NCI-H2196 (cell line): ENCODE results near the gene RBM19.
"Not testable (repeated sequence)": the region's sequence is repeated elsewhere in the genome, so short reads cannot be mapped to it uniquely, and the experiment has no call there.

ENCODE experiments used
- DNase-seq: peaks from one replicate; lab custom pipeline; 2025; ENCODE audit not compliant: unreplicated experiment; lab: John Stamatoyannopoulos, UW

The RBM19 gene, protein sequence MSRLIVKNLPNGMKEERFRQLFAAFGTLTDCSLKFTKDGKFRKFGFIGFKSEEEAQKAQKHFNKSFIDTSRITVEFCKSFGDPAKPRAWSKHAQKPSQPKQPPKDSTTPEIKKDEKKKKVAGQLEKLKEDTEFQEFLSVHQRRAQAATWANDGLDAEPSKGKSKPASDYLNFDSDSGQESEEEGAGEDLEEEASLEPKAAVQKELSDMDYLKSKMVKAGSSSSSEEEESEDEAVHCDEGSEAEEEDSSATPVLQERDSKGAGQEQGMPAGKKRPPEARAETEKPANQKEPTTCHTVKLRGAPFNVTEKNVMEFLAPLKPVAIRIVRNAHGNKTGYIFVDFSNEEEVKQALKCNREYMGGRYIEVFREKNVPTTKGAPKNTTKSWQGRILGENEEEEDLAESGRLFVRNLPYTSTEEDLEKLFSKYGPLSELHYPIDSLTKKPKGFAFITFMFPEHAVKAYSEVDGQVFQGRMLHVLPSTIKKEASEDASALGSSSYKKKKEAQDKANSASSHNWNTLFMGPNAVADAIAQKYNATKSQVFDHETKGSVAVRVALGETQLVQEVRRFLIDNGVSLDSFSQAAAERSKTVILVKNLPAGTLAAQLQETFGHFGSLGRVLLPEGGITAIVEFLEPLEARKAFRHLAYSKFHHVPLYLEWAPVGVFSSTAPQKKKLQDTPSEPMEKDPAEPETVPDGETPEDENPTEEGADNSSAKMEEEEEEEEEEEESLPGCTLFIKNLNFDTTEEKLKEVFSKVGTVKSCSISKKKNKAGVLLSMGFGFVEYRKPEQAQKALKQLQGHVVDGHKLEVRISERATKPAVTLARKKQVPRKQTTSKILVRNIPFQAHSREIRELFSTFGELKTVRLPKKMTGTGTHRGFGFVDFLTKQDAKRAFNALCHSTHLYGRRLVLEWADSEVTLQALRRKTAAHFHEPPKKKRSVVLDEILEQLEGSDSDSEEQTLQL

DNA sequence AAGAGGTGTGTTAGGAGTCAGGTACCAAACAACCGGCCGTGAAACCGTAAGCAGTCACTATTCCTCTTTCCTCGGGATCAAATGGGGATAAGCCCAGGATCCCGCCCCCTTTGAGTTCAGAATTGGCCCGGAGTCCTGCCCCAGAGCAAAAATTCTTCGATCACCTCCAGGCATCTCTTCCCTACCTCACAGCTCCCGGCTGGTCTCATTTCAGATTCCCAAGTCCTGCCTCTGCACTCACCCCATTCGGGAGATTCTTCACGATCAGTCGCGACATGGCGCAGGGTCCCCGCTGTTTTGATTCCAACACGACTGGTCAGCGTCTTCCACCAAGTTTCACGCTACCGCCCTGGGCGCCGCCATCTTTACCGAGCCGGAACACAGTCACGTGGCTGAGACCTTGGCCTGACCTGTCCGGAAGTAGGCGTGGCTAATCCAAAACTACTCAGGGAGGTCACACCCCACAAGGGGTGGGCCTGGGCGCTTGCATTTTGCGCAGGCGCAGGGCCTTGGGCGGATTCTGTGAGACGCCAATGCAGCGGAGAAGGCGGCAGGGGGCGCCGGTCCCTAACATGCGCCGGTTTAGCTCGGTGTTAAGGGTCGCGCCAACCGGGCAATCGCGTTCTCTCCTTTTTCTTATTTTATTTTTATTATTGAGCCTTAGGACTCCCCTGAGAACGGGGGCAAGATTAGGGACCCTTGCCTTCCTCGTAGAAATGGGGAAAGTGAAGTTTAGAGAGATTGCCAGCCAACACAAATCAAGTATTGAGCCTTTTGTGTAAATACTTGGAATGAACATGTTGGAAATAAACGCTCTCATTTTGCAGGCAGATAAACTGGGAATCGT lies at the start of gene RBM19:
Gene RBM19 (minus strand): TSS at position 375 of the 847 bp plus-strand sequence. CDS start 98 bp downstream, at position 277.
- peak; percentile 99 for DNase-seq

DNA sequence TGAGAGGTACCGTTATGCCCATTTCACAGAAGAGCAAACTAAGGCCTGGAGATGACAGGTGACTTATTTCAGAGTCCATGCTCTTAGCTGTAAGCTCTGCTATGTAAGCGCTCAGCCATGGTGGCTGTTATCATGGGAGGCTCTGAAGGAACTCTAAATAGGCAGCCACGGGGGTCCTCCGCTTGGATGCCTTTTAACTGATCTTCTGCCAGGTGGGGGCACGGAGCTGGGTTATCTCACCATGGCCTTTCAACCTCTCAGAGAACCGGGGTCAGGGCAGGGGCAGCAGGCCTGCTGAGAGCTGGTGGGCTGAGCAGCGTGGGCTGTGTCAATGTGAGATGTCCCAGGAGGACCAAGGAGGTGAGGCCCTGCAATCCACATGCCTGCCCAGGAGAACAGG lies 49.7 kb upstream of the RBM19 start:
- no peak for DNase-seq

DNA sequence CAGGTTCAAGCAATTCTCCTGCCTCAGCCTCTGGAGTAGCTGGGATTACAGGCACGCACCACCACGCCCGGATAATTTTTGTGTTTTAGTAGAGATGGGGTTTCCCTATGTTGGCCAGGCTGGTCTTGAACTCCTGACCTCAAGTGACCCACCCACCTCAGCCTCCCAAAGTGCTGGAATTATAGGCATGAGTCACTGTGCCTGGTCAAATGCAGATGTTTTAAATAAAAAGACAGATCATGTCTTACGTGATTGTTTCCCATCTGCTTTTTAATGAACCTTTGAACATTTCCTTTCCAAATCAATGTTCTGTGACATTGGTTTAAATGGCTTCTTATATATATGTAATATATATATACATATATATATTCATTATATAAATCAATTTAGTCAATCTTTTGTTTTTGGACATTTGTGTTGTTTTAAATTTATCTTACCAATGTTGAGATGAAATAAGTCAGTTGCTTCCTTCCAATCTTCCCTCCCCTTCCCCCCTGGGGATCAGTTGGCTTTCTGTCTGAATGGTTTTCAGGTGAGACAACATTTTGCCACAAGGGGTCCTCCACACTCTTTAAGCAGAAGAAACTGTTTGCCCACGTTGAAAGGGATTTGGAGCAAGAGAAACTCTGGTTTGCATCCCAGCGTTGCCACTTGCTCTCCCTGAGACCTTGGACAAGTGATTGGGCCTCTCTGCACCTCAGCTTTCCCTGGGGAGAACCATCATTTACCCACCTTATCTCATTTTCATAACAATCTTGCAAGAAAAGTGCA lies 47.6 kb upstream of the RBM19 start:
- no peak for DNase-seq

GRCh38 chr12:114012744-114013431 lies 46.8 kb upstream of the RBM19 start:
- no peak for DNase-seq

- DNase-seq, result no peak
Measured at GRCh38 chr12:114011711-114012110, 45.6 kb upstream of the RBM19 start.

- peak; percentile 57 for DNase-seq
Measured at GRCh38 chr12:114006482-114007425, 40.6 kb upstream of the RBM19 start.

DNA sequence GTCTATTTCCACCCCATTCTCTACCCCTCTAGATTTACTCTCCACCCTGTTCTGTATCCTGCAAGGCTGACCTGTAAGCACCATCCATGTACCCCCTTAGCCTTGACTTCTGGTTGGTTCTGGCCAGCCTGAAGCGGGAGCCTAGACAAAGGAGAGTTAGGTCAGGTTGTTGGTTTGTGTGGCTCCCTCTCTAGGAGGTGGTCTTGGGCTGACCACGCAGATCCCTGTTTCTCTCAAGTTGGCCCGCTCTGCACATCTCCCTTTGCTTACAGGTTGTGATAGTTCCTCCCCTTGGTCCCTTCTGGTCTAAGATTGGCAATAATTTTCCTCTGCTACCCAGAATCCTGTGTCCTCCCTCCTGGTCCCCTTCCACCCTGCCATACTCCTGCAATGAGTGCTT lies 38.3 kb upstream of the RBM19 start:
- no peak for DNase-seq

GRCh38 chr12:114003286-114003685 lies 37.2 kb upstream of the RBM19 start:
- no peak for DNase-seq

DNA sequence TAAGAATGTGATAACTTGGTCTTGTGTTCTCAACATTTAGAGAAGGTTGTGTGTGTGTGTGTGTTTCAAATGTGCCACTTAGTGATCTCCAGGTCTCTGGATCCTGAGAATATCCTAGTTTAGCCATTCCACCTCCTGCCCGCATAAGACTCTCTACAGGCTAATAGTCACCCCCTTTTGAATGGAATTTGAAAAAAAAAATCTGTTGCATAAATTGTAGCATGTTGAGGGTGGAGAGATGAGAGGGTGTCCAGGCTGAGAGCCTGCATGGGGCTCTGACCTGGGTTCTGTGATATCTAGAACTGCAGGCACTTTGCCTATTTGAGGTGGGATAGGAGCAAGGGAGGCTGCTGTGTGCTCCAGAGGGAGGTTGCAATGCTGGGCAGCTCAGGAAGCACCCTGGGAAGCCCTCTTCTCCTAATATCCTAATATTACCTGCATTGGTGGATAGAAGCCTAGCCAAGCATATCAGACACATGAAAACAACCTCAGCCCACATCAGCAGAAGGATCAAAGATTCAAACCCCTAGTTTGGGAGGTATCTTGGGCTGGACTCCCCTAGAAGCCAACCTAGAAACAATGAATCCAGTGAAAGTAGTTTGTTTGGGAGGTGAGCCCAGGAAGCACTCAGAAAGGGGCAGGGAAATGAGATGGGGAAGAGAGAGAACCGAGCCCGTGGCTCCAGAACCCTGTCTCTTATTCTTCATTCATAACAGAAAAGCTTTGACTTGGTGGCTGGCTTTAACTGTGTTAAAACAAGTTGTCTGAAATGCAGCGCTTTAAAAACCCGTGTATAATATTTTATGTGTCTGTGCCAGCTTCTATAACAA lies 35.6 kb upstream of the RBM19 start:
- DNase-seq, result no peak

DNA sequence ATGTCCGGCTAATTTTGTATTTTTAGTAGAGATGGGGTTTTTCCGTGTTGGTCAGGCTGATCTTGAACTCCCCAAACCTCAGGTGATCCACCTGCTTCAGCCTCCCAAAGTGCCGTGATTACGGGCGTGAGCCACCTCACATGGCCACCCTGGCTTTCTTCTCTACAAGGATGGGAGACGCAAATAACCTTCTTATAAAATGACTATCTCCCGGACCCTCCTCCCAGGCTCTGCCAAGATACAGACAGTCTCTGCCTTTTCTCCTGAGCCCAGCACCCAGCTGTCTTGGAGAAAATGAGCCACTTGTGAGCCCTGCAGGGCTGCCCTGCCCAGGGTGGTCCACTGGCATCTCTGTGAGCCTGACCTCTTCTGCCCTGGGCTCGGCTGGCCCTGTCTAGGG lies 34.7 kb upstream of the RBM19 start:
- DNase-seq, result no peak

DNA sequence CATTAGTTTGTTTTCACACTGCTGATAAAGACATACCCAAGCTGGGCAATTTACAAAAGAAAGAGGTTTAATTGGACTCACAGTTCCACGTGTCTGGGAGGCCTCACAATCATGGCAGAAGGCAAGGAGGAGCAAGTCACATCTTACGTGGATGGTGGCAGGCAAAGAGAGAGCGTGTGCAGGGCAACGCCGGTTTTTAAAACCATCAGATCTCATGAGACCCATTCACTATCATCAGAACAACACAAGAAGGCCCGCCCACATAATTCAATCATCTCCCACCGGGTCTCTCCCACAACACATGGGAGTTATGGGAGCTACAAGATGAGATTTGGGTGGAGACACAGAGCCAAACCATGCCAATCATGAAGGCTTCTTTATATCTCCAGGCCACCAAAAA lies 34.1 kb upstream of the RBM19 start:
- not testable (repeated sequence) for DNase-seq

- DNase-seq, result no peak
Measured at GRCh38 chr12:113997365-113997764, 31.2 kb upstream of the RBM19 start.

DNA sequence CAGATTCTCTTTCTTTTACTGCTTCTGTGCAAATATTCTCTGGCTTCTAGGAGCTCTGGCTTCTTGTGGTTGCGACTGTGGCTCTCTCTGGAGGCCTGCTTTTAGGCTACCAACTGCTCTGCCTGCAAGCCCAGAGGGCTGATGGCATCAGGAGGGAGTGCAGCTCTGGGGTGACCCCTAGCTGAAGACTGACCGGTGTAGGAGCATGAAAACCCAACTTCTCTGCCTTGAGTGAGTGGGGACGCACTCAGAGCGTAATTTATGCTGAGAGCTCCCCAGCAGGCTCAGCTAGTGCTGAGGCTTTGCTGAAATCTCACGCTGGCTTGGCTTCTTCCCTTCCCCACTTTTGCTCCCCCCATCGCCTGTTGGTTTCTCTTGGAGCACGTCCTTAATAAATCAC lies 29.9 kb upstream of the RBM19 start:
- DNase-seq, result no peak

DNA sequence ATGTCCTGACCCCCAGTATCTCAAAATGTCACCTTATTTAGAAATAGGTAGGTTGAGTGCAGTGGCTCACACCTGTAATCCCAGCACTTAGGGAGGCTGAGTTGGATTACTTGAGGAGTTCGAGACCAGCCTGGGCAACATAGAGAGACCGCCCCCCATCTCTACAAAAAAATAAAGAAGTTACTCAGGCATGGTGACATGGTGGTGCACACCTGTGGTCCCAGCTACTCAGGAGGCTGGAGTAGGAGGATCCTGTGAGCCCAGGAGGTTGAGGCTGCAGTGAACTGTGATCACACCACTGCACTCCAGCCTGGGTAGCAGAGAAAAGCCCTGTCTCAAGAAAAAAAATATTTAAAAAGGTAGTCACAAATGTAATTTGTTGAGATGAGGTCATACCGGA lies 27.9 kb upstream of the RBM19 start:
- DNase-seq, result no peak

- not testable (repeated sequence) for DNase-seq
Measured at GRCh38 chr12:113992751-113993150, 26.6 kb upstream of the RBM19 start.

DNA sequence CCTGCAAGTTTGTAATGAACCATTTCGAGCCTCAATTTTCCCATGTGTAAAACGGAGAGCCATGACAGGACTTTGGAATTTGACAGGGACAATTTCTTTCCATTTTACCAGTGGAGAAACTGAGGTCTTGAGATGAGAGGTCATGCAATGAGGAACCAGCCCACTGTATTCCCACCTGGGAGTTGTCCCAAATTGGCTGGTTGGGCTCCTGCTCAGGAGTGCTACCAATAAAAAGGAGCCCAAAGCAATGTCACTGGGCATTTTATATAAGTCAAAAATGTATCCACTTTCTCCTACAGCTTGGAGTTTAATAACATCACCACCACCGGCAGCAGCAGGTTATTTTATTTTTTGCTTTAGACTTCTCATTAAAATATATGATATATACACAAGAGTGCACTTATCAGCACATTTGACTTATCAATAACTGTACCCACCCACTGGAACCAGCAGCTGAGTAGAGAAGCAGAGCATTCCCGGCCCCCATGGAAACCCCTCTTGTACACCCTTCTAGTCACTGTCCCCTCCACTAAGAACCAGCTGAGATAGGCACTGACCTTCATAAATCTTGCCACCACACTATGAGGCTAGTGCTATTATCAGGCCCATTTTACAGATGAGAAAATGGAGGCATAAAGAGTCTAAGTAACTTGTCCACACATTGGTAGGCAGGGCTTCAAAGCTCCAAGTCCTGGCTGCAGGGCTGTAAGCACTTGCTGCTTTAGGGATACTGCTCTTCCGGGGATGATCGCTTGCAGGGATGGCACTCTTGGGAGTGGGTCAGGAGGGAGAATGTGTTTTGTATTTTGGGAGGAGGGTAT lies 25.3 kb upstream of the RBM19 start:
- no peak for DNase-seq
